GM13976 (cell line): ENCODE measurements around the gene HDAC9.

Experiments used
- DNase-seq: peaks from one replicate; pipeline ENCODE4 v3.0.0; 2012; ENCODE audit warnings: low spot score
- in situ Hi-C: fragments of 300-500 bp; cut with MboI; formaldehyde crosslinking; loops from one replicate; pipeline ENCODE4 v1.12.0; 2022; ENCODE audit warnings: low sequenced_read_pairs, mixed read lengths, inconsistent platforms; ENCODE audit not compliant: unreplicated experiment
- TF ChIP-seq, protein P1 (sequence below): IDR thresholded peaks from 2 replicates; pipeline ENCODE4 v1.5.1; 2012; ENCODE audit warnings: borderline replicate concordance, mild to moderate bottlenecking; ENCODE audit not compliant: insufficient read depth; ENCODE audit errors: extremely low read depth, missing control alignments, control extremely low read depth

HDAC9 gene

GRCh38 chr7:18679261-18679660, 183.7 kb downstream of the HDAC9 start:
- DNase-seq, result no peak
- in situ Hi-C loops, result no loop called here
- TF ChIP-seq, protein P1, sequence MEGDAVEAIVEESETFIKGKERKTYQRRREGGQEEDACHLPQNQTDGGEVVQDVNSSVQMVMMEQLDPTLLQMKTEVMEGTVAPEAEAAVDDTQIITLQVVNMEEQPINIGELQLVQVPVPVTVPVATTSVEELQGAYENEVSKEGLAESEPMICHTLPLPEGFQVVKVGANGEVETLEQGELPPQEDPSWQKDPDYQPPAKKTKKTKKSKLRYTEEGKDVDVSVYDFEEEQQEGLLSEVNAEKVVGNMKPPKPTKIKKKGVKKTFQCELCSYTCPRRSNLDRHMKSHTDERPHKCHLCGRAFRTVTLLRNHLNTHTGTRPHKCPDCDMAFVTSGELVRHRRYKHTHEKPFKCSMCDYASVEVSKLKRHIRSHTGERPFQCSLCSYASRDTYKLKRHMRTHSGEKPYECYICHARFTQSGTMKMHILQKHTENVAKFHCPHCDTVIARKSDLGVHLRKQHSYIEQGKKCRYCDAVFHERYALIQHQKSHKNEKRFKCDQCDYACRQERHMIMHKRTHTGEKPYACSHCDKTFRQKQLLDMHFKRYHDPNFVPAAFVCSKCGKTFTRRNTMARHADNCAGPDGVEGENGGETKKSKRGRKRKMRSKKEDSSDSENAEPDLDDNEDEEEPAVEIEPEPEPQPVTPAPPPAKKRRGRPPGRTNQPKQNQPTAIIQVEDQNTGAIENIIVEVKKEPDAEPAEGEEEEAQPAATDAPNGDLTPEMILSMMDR, result no peak

DNA sequence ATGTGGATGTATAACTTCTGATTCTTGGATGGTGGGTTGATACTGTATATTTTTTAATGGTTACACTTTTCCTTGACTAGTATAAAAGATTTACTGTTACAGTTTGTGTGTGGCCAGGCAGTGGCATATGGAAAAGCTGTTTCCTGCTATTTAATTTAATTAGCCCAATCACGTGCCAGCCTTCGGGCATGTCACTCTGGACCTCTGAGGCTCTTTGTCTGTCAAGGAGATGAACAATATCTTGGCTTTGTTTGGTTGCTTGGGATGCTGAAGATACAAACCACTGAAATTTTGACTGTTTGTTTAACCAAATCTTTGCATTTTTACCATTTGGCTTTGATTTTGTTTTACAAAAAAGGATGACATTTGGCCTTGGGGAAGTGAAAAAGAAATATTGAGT, 185.0 kb downstream of the HDAC9 start:
- TF ChIP-seq, protein P1, result no peak
- no peak for DNase-seq
- in situ Hi-C loops, result no loop called here

DNA sequence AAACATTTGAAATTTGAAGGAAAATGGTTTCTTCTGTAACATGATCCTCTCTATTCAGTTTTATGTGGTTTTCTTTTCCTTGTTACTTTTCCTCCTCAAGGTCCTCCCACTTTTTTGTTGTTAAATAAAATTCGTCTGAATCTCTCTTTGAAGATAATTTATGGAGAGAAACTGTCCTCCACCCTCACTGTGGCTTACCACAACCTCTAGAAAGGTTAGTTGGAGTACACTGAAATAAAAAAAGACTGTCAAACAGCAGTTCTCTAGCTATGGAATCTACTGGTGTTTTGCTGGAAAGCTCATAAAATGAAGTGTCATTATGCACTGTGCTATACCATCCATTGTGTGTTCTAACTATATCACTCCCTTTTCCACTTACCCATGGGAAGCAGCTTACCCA, 189.4 kb downstream of the HDAC9 start:
- TF ChIP-seq, protein P1, result no peak
- DNase-seq, result no peak
- in situ Hi-C loops, result no loop called here

GRCh38 chr7:18685971-18686370, 190.4 kb downstream of the HDAC9 start:
- in situ Hi-C loops, result no loop called here
- TF ChIP-seq, protein P1, result no peak
- no peak for DNase-seq

- in situ Hi-C loops, result no loop called here
- TF ChIP-seq, protein P1, result no peak
- no peak for DNase-seq
Observed at GRCh38 chr7:18689551-18689950, 194.0 kb downstream of the HDAC9 start.

DNA sequence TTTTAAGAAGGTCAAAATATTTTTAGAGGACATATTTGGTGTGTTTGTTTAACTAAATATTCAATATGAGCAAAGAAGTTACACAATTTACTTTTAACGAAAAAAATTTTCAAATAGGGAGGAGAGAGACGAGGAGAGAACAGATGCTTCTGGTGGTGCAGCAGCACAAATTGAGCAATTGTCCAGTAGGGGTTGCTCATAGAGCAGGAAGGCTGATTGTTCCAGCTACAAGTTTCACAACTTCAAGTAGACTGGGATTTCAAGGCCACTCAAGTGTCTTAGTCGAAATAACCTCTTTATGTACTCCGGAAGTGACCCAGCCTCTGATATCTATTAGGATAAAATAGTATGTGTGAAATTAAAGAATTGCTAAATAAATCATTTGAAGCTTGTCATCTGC, 197.9 kb downstream of the HDAC9 start:
- DNase-seq, result no peak
- in situ Hi-C loops, result no loop called here
- TF ChIP-seq, protein P1, result no peak

DNA sequence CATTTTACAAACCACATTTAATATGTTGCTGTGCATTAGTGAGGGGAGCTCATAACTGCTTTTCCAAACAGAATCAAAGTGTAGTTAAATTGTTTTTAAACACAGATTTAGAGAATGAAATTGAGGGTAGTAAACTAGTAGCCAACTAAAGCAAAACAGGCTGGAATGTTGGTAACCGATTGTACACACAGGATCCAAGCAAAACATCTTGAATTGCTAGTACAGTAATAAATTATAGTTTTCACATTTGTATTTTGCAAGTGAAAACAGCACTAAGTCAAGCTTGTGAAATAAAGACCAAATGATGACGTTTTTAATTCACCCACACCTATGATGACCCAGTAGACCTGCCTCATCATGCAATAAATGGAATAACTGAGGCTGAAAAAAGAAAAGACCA, 198.3 kb downstream of the HDAC9 start:
- DNase-seq, result no peak
- in situ Hi-C loops, result no loop called here
- TF ChIP-seq, protein P1, result no peak
